ENCODE measurements around the gene PKM.

- TF ChIP-seq CTCF (IDR thresholded peaks at IDR 0.05) (no peak), EZH2 (IDR thresholded peaks at IDR 0.05) (no peak)
Observed at GRCh38 chr15:72202801-72203506, 28.0 kb downstream of the PKM start.
